GM19238 (cell line): ENCODE data around the gene PCSK5.
A peak's percentile ranks its signal among the peaks of the same experiment; 100 is the strongest.
"Not testable (repeated sequence)": the region's sequence is repeated elsewhere in the genome, so short reads cannot be mapped to it uniquely, and the experiment has no call there.

Experiments used
- DNase-seq: peaks from one replicate; pipeline ENCODE4 v3.0.0; 2011; ENCODE audit warnings: low spot score; ENCODE audit not compliant: insufficient read length

Gene PCSK5

GRCh38 chr9:76302543-76302942, 412.1 kb downstream of the PCSK5 start:
- DNase-seq = no peak

- DNase-seq = peak; percentile 16
These were observed 412.6 kb downstream of the PCSK5 start for GRCh38 chr9:76302947-76303550.

GRCh38 chr9:76307047-76307446, 416.6 kb downstream of the PCSK5 start:
- not testable (repeated sequence) for DNase-seq

GRCh38 chr9:76310577-76310976, 420.1 kb downstream of the PCSK5 start:
- DNase-seq = no peak

GRCh38 chr9:76310991-76311390, 420.5 kb downstream of the PCSK5 start:
- DNase-seq = no peak

- DNase-seq = no peak
These were observed 421.1 kb downstream of the PCSK5 start for GRCh38 chr9:76311537-76311936.

- no peak for DNase-seq
These were observed 423.3 kb downstream of the PCSK5 start for GRCh38 chr9:76313771-76314170.

GRCh38 chr9:76314321-76314720, 423.8 kb downstream of the PCSK5 start:
- no peak for DNase-seq

- DNase-seq = no peak
These were observed 425.6 kb downstream of the PCSK5 start for GRCh38 chr9:76316069-76316468.

GRCh38 chr9:76319466-76319865, 429.0 kb downstream of the PCSK5 start:
- DNase-seq = not testable (repeated sequence)

- DNase-seq = no peak
These were observed 430.8 kb downstream of the PCSK5 start for GRCh38 chr9:76321195-76321828.

GRCh38 chr9:76322810-76323209, 432.3 kb downstream of the PCSK5 start:
- DNase-seq = no peak

- no peak for DNase-seq
These were observed 433.0 kb downstream of the PCSK5 start for GRCh38 chr9:76323490-76323889.

- DNase-seq = not testable (repeated sequence)
These were observed 433.6 kb downstream of the PCSK5 start for GRCh38 chr9:76324030-76324429.

GRCh38 chr9:76330034-76330433, 439.6 kb downstream of the PCSK5 start:
- no peak for DNase-seq

- no peak for DNase-seq
These were observed 442.9 kb downstream of the PCSK5 start for GRCh38 chr9:76333388-76333787.

- DNase-seq = no peak
These were observed 443.5 kb downstream of the PCSK5 start for GRCh38 chr9:76333964-76334363.

GRCh38 chr9:76336027-76336426, 445.6 kb downstream of the PCSK5 start:
- no peak for DNase-seq

GRCh38 chr9:76338418-76338817, 447.9 kb downstream of the PCSK5 start:
- no peak for DNase-seq

GRCh38 chr9:76341616-76342015, 451.1 kb downstream of the PCSK5 start:
- DNase-seq = no peak

GRCh38 chr9:76342201-76342600, 451.7 kb downstream of the PCSK5 start:
- DNase-seq = no peak

- no peak for DNase-seq
These were observed 452.4 kb downstream of the PCSK5 start for GRCh38 chr9:76342858-76343257.

- no peak for DNase-seq
These were observed 459.4 kb downstream of the PCSK5 start for GRCh38 chr9:76349865-76350264.
